B cell (primary cell): ENCODE measurements around the gene EIF2B4. TPM values are rescaled to one million over a fixed set of nuclear protein-coding genes. Genes with fewer than 3 reads are reported as not detected.

Experiments used
- ATAC-seq: fragments of 200-7000 bp; cut with Tn5 transposase; one replicate; pipeline ENCODE4 v1.10.0; 2021; ENCODE audit warnings: low read depth, mild to moderate bottlenecking, moderate number of reproducible peaks, moderate library complexity
- CTCF ChIA-PET: fragments of 350-600 bp; sonication (Branson Sonifier 250); formaldehyde crosslinking; loops from one replicate; lab custom pipeline; 2021; ENCODE audit warnings: antibody characterized with exemption, inconsistent platforms; lab: Charles Lee
- POLR2A ChIA-PET: fragments of 350-600 bp; sonication (Branson Sonifier 250); formaldehyde crosslinking; loops from one replicate; lab custom pipeline; 2021; ENCODE audit warnings: antibody characterized with exemption; lab: Charles Lee
- DNase-seq: peaks from one replicate; pipeline ENCODE4 v3.0.0; 2013
- H2AFZ ChIP-seq: 2 replicates; pipeline ENCODE4 v1.6.1; 2012; ENCODE audit warnings: mild to moderate bottlenecking, low read depth, low read length; ENCODE audit not compliant: insufficient read depth, poor library complexity, severe bottlenecking
- H3K27ac ChIP-seq, 2 donors: 1 replicate in 1 of 2; 2 replicates in 1 of 2; pipeline ENCODE4 v1.5.1; 2012 to 2013; ENCODE audit warnings: low read length in 2 of 2, mild to moderate bottlenecking in 2 of 2, moderate library complexity in 1 of 2
- H3K27me3 ChIP-seq, 4 experiments: fragments of 200-600 bp in 1 of 4; sonication (generic) in 1 of 4; replicated peaks in 1 of 4; 1 replicate in 2 of 4; 2 replicates in 2 of 4; pipeline versions ENCODE4 v1.6.1 to v1.7.0; 2013 to 2016; ENCODE audit warnings: low read length in 3 of 4, mild to moderate bottlenecking in 2 of 4, mixed read lengths in 1 of 4, moderate library complexity in 1 of 4; ENCODE audit not compliant: insufficient read depth in 4 of 4, control insufficient read depth in 3 of 4; ENCODE audit errors: control extremely low read depth in 1 of 4
- H3K36me3 ChIP-seq, 2 experiments: replicated peaks in 1 of 2; 1 replicate in 1 of 2; 2 replicates in 1 of 2; pipeline versions ENCODE4 v1.6.1 to v1.7.1; 2013; ENCODE audit warnings: low read length in 1 of 2; ENCODE audit not compliant: insufficient read depth in 2 of 2, control insufficient read depth in 1 of 2; ENCODE audit errors: control extremely low read depth in 1 of 2, extremely low read depth in 1 of 2
- H3K4me1 ChIP-seq, 2 donors: fragments of 200-600 bp in 1 of 2; sonication (generic) in 1 of 2; 1 replicate in 1 of 2; 2 replicates in 1 of 2; pipeline versions ENCODE4 v1.5.1 to v1.6.1; 2013 to 2017; ENCODE audit warnings: low read length in 2 of 2; ENCODE audit not compliant: control insufficient read depth in 2 of 2, insufficient read depth in 2 of 2
- H3K4me2 ChIP-seq: replicated peaks from 2 replicates; pipeline ENCODE3; 2012; ENCODE audit warnings: mild to moderate bottlenecking, low read depth, low read length; ENCODE audit not compliant: poor library complexity, severe bottlenecking
- H3K4me3 ChIP-seq, 5 experiments: fragments of 200-600 bp in 1 of 5; sonication (generic) in 1 of 5; 1 replicate in 3 of 5; 2 replicates in 2 of 5; pipeline versions ENCODE4 v1.5.1 to v1.7.0; 2011 to 2016; ENCODE audit warnings: low read length in 4 of 5, mild to moderate bottlenecking in 4 of 5, low read depth in 2 of 5, control low read depth in 1 of 5, moderate library complexity in 1 of 5; ENCODE audit not compliant: insufficient read depth in 1 of 5; ENCODE audit errors: control extremely low read depth in 1 of 5, extremely low read depth in 1 of 5
- H3K79me2 ChIP-seq: fragments of 200-600 bp; sonication (generic); one replicate; pipeline ENCODE4 v1.6.0; 2016; ENCODE audit warnings: low read length; ENCODE audit not compliant: control insufficient read depth, insufficient read depth
- H3K9ac ChIP-seq: fragments of 200-600 bp; sonication (generic); 2 replicates; pipeline ENCODE4 v1.6.1; 2017; ENCODE audit warnings: mild to moderate bottlenecking, low read length, moderate library complexity
- H3K9me3 ChIP-seq, 3 donors: one replicate each; pipeline versions ENCODE4 v1.6.1 to v1.7.1; 2013; ENCODE audit warnings: low read length in 2 of 3; ENCODE audit not compliant: control insufficient read depth in 2 of 3, insufficient read depth in 1 of 3; ENCODE audit errors: control extremely low read depth in 1 of 3
- H4K20me1 ChIP-seq: 2 replicates; pipeline ENCODE4 v1.6.0; 2012; ENCODE audit warnings: mild to moderate bottlenecking, low read length; ENCODE audit not compliant: insufficient read depth, control insufficient read depth, poor library complexity, severe bottlenecking
- H3K27ac Mint-ChIP-seq: one replicate; pipeline ENCODE4 v1.8.0; 2021; ENCODE audit warnings: mixed read lengths
- H3K27me3 Mint-ChIP-seq: one replicate; pipeline ENCODE4 v1.8.0; 2021; ENCODE audit warnings: mixed read lengths
- H3K4me1 Mint-ChIP-seq: one replicate; pipeline ENCODE4 v1.8.0; 2021; ENCODE audit warnings: mixed read lengths
- H3K4me3 Mint-ChIP-seq: one replicate; pipeline ENCODE4 v1.8.0; 2021; ENCODE audit warnings: mixed read lengths
- H3K9me3 Mint-ChIP-seq: one replicate; pipeline ENCODE4 v1.8.0; 2022; ENCODE audit warnings: mixed read lengths; ENCODE audit not compliant: insufficient read depth
- CTCF ChIP-seq: fragments of 200-600 bp; IDR thresholded peaks from one replicate; pipeline ENCODE4 v1.8.0; 2022; ENCODE audit warnings: antibody characterized with exemption, mild to moderate bottlenecking
- EZH2 ChIP-seq: IDR thresholded peaks from 2 replicates; pipeline ENCODE4 v1.6.1; 2012; ENCODE audit warnings: borderline replicate concordance, low read depth, mild to moderate bottlenecking, moderate library complexity, low read length; ENCODE audit not compliant: insufficient read depth, poor library complexity, severe bottlenecking
- WGBS: methylation state at CpG from one replicate; pipeline ENCODE4 v1.1.5; 2013; ENCODE audit warnings: missing lambda C conversion rate; ENCODE audit not compliant: insufficient coverage; 5-methylcytosine and 5-hydroxymethylcytosine counted together
- intact Hi-C: fragments of 100-400 bp; cut with micrococcal nuclease; formaldehyde crosslinking; loops from one replicate; pipeline ENCODE4 v1.10.0; 2022
- polyA plus RNA-seq: library from polyadenylated mRNA; depleted of rRNA; stranded (reverse); fragments of >200 nt; gene quantifications from 2 replicates; pipeline ENCODE4 v1.2.3, GENCODE V29; 2012
- total RNA-seq, 2 donors: library from RNA; stranded (reverse); fragments of 120-200 nt in 1 of 2; gene quantifications; 1 replicate in 1 of 2; 2 replicates in 1 of 2; pipeline versions ENCODE4 v1.2.3 to v1.2.4, GENCODE V29; 2013 to 2022

EIF2B4 gene
- total and polyA plus RNA-seq, 2 donors (not counting 1 experiment from before 2014, with no cell fraction given): 33.8 to 56.7 TPM

DNA sequence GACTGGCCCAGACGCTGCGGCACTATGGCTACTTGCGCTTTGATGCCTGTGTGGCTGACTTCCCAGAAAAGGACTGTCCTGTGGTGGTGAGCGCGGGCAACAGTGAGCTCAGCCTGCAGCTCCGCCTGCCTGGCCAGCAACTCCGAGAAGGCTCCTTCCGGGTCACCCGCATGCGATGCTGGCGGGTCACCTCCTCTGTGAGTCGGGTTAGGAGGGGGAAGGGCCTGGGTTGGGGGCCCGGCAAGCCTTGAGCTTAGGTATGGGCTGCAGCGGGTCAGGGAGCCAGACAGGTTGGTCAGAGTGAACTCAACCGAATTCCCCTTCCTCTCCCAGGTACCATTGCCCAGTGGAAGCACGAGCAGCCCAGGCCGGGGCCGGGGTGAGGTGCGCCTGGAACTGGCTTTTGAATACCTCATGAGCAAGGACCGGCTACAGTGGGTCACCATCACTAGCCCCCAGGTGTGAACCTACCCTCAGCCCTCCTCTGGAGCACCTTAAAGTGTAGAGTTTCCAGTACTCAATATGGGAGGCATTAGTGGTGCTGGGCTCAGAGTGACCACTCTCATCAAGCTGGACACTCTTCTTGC is 5.5 kb upstream of the EIF2B4 start:
- Histone ChIP-seq H3K4me1 (peaks cover 30 to 34% of the 10 kb centered on the region in 2 donors), H3K36me3 (peaks cover 0 to 58% of the 10 kb centered on the region in 2 experiments), H3K79me2 (peaks cover 97% of the 10 kb centered on the region), H3K4me2 (no peak overlapping the region), H3K27ac (no peak overlapping the region), H3K27me3 (no peaks in the 10 kb centered on the region), H2AFZ (no peak overlapping the region), H3K9me3 (no peaks in the 10 kb centered on the region), H4K20me1 (peaks cover 49% of the 10 kb centered on the region), H3K9ac (no peak overlapping the region), H3K4me3 (no peak overlapping the region)
- Mint-ChIP-seq H3K27ac (no peak overlapping the region), H3K4me1 (peaks cover 39% of the 10 kb centered on the region), H3K27me3 (no peaks in the 10 kb centered on the region), H3K9me3 (no peaks in the 10 kb centered on the region), H3K4me3 (no peak overlapping the region)
- intact Hi-C loops: no loop called here
- ATAC-seq: no peak
- ChIA-PET CTCF (no interaction called here), POLR2A (no interaction called here)
- TF ChIP-seq EZH2 (no peak), CTCF (no peak)
- DNase-seq: no peak
- 96% methylated on average over 14 of the region's 20 CpGs for WGBS

DNA sequence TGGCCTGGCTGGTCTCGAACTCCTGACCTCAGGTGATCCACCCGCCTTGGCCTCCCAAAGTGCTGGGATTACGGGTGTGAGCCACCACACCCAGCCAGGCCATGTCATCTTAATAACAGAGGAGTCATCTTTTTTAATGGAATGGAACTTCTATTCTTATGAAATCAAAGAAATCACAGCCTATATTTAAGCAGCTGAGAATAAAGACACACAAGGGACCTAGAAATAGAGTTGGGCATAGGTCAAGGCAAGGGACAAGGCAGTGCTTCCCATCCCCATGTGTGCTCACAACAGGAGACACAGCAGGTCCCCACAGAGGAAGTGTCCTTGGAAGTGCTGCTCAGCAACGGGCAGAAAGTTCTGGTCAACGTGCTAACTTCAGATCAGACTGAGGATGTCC is 3.4 kb upstream of the EIF2B4 start:
- Mint-ChIP-seq H3K4me3 (no peak overlapping the region), H3K27ac (peak overlapping the region; percentile 59), H3K9me3 (no peaks in the 10 kb centered on the region), H3K27me3 (no peaks in the 10 kb centered on the region), H3K4me1 (peaks cover 35% of the 10 kb centered on the region)
- H3K4me3 ChIP-seq: no peak overlapping the region
- H3K36me3 ChIP-seq: peaks cover 0 to 58% of the 10 kb centered on the region in 2 experiments
- intact Hi-C loops: no loop called here
- 100% methylated on average over 1 of the region's 5 CpGs for WGBS
- no peaks in the 10 kb centered on the region for H3K9me3 ChIP-seq
- POLR2A ChIA-PET: no interaction called here
- H3K27ac ChIP-seq: peak overlapping the region in 1 of 2 donors; percentile 12
- H3K4me2 ChIP-seq: no peak overlapping the region
- ATAC-seq: no peak
- H3K27me3 ChIP-seq: no peaks in the 10 kb centered on the region
- H2AFZ ChIP-seq: no peak overlapping the region
- H3K79me2 ChIP-seq: peaks cover 95% of the 10 kb centered on the region
- TF ChIP-seq EZH2 (no peak), CTCF (no peak)
- H3K4me1 ChIP-seq: peaks cover 31 to 34% of the 10 kb centered on the region in 2 donors
- CTCF ChIA-PET: no interaction called here
- peaks cover 53% of the 10 kb centered on the region for H4K20me1 ChIP-seq
- DNase-seq: no peak
- no peak overlapping the region for H3K9ac ChIP-seq
